Dendritic cell treated with granulocyte-macrophage colony-stimulating factor and Interleukin-4, amounts not matched to agents 40 ng/mL and 50 ng/mL, for 4 days (primary cell): ENCODE data around the gene LRRN4CL.
"Not testable (repeated sequence)": the region's sequence is repeated elsewhere in the genome, so short reads cannot be mapped to it uniquely, and the experiment has no call there.

Source experiments
- H3K27ac Mint-ChIP-seq: one replicate; pipeline ENCODE4 v1.8.0; 2022; ENCODE audit warnings: mild to moderate bottlenecking, mixed read lengths
- H3K27me3 Mint-ChIP-seq: one replicate; pipeline ENCODE4 v1.8.0; 2022; ENCODE audit warnings: mild to moderate bottlenecking, mixed read lengths
- H3K36me3 Mint-ChIP-seq: one replicate; pipeline ENCODE4 v1.8.0; 2022; ENCODE audit warnings: low read depth, mixed read lengths
- H3K4me1 Mint-ChIP-seq: one replicate; pipeline ENCODE4 v1.8.0; 2022; ENCODE audit warnings: low read depth, mixed read lengths
- H3K4me3 Mint-ChIP-seq: one replicate; pipeline ENCODE4 v1.8.0; 2022; ENCODE audit warnings: mild to moderate bottlenecking, moderate library complexity, mixed read lengths
- H3K9me3 Mint-ChIP-seq: one replicate; pipeline ENCODE4 v1.8.0; 2022; ENCODE audit warnings: mixed read lengths
- intact Hi-C: fragments of 100-400 bp; cut with micrococcal nuclease; formaldehyde crosslinking; loops from one replicate; pipeline ENCODE4 v1.15.0; 2022

The LRRN4CL gene

DNA sequence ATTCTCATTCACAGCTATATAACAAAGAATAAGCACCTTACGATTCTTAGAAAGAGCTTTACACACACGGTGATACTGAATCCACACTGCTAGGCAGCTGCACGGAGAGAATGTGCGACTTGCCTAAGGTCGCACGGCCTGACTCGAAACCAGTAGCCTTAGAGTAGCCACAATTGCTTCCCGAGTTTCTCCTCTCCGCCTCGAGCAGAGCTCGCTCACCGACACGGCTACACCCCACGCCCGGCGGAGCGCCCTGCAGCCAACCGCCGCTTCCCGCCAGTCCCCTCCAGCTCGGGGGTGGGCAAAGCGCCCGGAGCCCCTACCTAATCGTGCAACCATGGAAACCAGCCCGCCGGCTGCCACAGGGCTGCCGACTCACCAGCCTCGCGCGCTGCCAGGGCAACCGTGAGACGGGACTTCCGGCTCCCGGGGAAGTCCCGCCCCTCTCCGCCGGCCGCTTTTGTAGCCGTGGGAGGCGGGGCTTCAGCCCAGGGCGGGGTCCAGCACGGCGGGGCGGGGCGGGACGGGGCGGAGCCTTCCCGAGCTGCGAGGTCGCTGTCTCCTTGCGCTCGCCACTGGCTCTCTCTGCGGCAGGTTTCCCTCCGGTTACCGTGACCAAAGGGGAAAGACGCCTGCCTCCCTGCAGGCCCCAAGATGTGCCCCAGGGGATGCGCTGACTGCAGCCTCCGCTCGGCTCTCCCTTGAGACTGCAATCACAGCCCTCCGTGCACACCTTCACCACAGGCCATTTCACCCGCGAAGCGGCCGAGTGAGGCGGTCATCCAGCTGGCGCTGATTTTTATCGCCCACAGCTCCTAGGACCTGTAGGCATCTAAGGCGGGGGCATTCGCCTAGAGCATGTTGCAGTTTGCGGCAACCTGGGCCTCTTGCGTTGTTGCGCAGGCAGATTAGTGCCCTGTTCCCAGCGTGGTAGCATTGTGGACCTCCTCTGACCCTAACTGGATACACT is 16.8 kb upstream of the LRRN4CL start:
- intact Hi-C loops = loop anchor here (5.0 kb wide), 1 partner anchor 114 kb away; the partner anchor contains the start of gene TUT1
- no peaks in the 10 kb centered on the region for H3K9me3 Mint-ChIP-seq
- H3K27ac Mint-ChIP-seq = peak overlapping the region; percentile 92
- H3K4me3 Mint-ChIP-seq = peak overlapping the region; percentile 94
- H3K4me1 Mint-ChIP-seq = peaks cover 77% of the 10 kb centered on the region
- no peaks in the 10 kb centered on the region for H3K27me3 Mint-ChIP-seq
- peaks cover 63% of the 10 kb centered on the region for H3K36me3 Mint-ChIP-seq

GRCh38 chr11:62705413-62705812 is 16.1 kb upstream of the LRRN4CL start:
- H3K4me3 Mint-ChIP-seq = peak overlapping the region; percentile 94
- peaks cover 63% of the 10 kb centered on the region for H3K36me3 Mint-ChIP-seq
- no peaks in the 10 kb centered on the region for H3K9me3 Mint-ChIP-seq
- H3K27ac Mint-ChIP-seq = peak overlapping the region; percentile 92
- no peaks in the 10 kb centered on the region for H3K27me3 Mint-ChIP-seq
- peaks cover 76% of the 10 kb centered on the region for H3K4me1 Mint-ChIP-seq
- intact Hi-C loops = loop anchor here (5.0 kb wide), 1 partner anchor 113 kb away; the partner anchor contains the start of gene TUT1

- Mint-ChIP-seq H3K36me3 (peaks cover 60% of the 10 kb centered on the region), H3K27ac (peak overlapping the region; percentile 70), H3K4me1 (peaks cover 64% of the 10 kb centered on the region), H3K4me3 (peak overlapping the region; percentile 32)
- H3K27me3 Mint-ChIP-seq, intact Hi-C loops, H3K9me3 Mint-ChIP-seq: not testable (repeated sequence)
Observed at GRCh38 chr11:62703921-62704320, 14.6 kb upstream of the LRRN4CL start.

GRCh38 chr11:62702246-62702645 is 12.9 kb upstream of the LRRN4CL start:
- H3K4me3 Mint-ChIP-seq = no peak overlapping the region
- H3K27me3 Mint-ChIP-seq = no peaks in the 10 kb centered on the region
- intact Hi-C loops = no loop called here
- H3K27ac Mint-ChIP-seq = peak overlapping the region; percentile 86
- H3K4me1 Mint-ChIP-seq = peaks cover 47% of the 10 kb centered on the region
- H3K36me3 Mint-ChIP-seq = peaks cover 63% of the 10 kb centered on the region
- H3K9me3 Mint-ChIP-seq = no peaks in the 10 kb centered on the region

DNA sequence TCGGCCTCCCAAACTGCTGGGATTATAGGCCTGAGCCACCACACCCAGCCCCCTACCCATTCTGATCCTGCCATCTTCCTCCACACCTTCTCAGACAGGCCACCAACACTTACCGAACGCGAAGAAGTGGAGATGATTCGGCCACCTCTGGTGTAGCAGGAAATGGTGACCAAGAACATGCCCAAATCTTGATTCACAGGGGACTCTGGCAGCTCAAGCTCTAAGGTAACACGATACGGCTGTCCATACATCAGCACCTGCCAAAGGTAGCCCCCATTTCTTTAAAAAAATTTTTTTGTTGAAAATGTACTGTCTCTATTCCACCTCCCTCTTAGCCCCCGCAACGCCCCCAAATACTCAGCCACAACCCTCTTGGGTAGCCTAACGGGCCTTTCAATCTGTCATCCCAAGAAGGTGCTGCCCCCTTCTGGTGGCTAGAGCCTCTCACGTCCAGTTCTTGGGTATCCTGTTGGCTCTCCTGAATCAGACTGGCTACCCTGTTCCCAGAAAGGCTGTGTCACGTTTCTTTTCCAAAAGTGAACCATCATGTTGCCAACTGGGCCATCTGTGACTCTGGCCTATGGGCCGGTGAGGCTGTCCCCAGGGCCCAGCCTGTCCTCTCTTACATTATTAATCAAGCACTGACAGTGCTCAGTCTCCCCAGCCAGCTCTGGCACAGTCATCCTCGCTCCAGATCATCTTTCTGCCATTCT is 5.3 kb upstream of the LRRN4CL start:
- Mint-ChIP-seq H3K4me1 (peaks cover 9% of the 10 kb centered on the region), H3K27ac (peak overlapping the region; percentile 4), H3K4me3 (no peak overlapping the region), H3K9me3 (no peaks in the 10 kb centered on the region), H3K27me3 (peaks cover 4% of the 10 kb centered on the region), H3K36me3 (peaks cover 90% of the 10 kb centered on the region)
- intact Hi-C loops = loop anchor here (1.0 to 10.0 kb wide), 2 partner anchors 14 to 300 kb away; no protein-coding TSS in a partner anchor

- H3K27ac Mint-ChIP-seq, H3K4me3 Mint-ChIP-seq, H3K9me3 Mint-ChIP-seq, H3K4me1 Mint-ChIP-seq: not testable (repeated sequence)
- peaks cover 11% of the 10 kb centered on the region for H3K27me3 Mint-ChIP-seq
- peaks cover 87% of the 10 kb centered on the region for H3K36me3 Mint-ChIP-seq
- intact Hi-C loops = loop anchor here (1.0 to 10.0 kb wide), 2 partner anchors 13 to 299 kb away; no protein-coding TSS in a partner anchor
Observed at GRCh38 chr11:62693624-62694023, 4.3 kb upstream of the LRRN4CL start.

DNA sequence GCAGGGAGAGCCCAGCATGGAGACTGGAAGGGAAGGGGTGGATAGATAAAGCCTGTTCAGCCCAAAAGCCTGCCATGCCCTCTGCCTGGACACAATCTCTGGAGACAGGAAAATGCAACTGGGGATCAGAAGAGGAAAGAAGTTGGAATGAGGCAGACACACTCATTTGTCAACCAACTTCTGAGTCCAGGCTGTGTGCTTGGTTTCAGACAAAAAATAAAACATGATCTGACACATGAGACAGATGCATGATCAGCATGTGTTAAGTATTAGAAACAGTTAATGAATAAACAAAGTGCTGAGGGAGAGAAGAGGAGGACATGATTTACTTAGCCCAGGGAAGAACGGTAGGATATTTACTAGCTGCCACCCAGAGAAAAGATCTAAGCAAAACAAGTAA is 839 bp downstream of the LRRN4CL start:
- no peaks in the 10 kb centered on the region for H3K9me3 Mint-ChIP-seq
- intact Hi-C loops = no loop called here

GRCh38 chr11:62687508-62688396 is 1.6 kb downstream of the LRRN4CL start:
- H3K27me3 Mint-ChIP-seq = peaks cover 32% of the 10 kb centered on the region
- H3K9me3 Mint-ChIP-seq = no peaks in the 10 kb centered on the region
- H3K27ac Mint-ChIP-seq = peak overlapping the region; percentile 25
- intact Hi-C loops = no loop called here
- H3K4me1 Mint-ChIP-seq = peaks cover 9% of the 10 kb centered on the region
- H3K36me3 Mint-ChIP-seq = peaks cover 38% of the 10 kb centered on the region
- H3K4me3 Mint-ChIP-seq = peak overlapping the region; percentile 48

More for the DNA sequence above, 839 bp downstream of the LRRN4CL start:
- no peak overlapping the region for H3K27ac Mint-ChIP-seq
- peaks cover 32% of the 10 kb centered on the region for H3K27me3 Mint-ChIP-seq
- peaks cover 43% of the 10 kb centered on the region for H3K36me3 Mint-ChIP-seq
- peaks cover 9% of the 10 kb centered on the region for H3K4me1 Mint-ChIP-seq
- no peak overlapping the region for H3K4me3 Mint-ChIP-seq

DNA sequence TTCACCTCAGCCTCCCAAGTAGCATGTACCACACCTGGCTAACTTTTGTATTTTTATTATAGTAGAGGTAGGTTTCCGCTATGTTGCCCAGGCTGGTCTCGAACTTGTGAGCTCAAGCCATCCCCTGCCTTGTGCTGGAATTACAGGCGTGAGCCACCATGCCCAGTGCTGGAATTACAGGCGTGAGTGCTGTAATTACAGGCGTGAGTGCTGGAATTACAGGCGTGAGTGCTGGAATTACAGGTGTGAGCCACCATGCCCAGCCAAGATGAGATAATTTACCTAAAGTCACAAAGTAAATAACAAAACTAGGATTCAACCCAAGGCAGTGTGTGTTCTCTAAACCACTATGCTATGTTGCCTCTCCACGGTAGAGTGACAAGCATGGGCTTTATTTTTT is 6.8 kb downstream of the LRRN4CL start:
- Mint-ChIP-seq H3K4me3 (no peak overlapping the region), H3K27ac (no peak overlapping the region), H3K36me3 (peaks cover 15% of the 10 kb centered on the region), H3K4me1 (peaks cover 23% of the 10 kb centered on the region), H3K9me3 (no peaks in the 10 kb centered on the region), H3K27me3 (peaks cover 10% of the 10 kb centered on the region)
- intact Hi-C loops = no loop called here

DNA sequence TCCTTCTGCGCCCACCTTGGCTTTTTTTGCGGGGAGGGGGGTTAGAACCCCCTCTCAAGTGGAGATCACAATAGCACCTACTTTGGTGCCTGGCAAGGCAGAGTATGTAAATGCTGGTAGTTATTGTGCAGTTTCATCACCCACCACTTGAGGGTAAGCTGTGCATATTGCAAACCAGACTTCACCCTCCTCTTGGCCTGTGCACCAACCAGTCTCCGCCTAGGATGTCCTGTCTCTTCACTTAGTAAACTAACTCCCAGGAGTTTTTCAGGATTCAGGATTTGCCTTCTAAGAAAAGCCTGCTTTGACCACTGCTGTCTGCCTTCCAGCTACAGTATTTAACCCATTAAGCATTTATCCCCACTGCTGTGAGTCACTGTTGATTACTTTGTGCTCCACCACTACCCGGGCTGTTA is 8.5 kb downstream of the LRRN4CL start:
- Mint-ChIP-seq H3K4me3 (peak overlapping the region; percentile 4), H3K4me1 (peaks cover 38% of the 10 kb centered on the region), H3K27ac (peak overlapping the region; percentile 39)

GRCh38 chr11:62678770-62679696 is 10.3 kb downstream of the LRRN4CL start, which contains the start of gene UBXN1:
TSS of gene UBXN1 (minus strand) at chr11:62679073. CDS start at chr11:62678923, 150 bp downstream.
- intact Hi-C loops = loop anchor here (1.0 kb wide), 1 partner anchor 26 kb away; the partner anchor contains the start of gene INTS5
- H3K4me3 Mint-ChIP-seq = peak within 1 kb of the TSS; percentile 87
- no peaks in the 10 kb centered on the region for H3K27me3 Mint-ChIP-seq
- H3K9me3 Mint-ChIP-seq = no peaks in the 10 kb centered on the region
- peaks cover 48% of the 10 kb centered on the region for H3K36me3 Mint-ChIP-seq
- peak within 1 kb of the TSS; percentile 95 for H3K27ac Mint-ChIP-seq
- peaks cover 44% of the 10 kb centered on the region for H3K4me1 Mint-ChIP-seq

More for the DNA sequence above, 8.5 kb downstream of the LRRN4CL start:
- Mint-ChIP-seq H3K36me3 (peaks cover 32% of the 10 kb centered on the region), H3K27me3 (no peaks in the 10 kb centered on the region), H3K9me3 (no peaks in the 10 kb centered on the region)
- intact Hi-C loops = loop anchor here (1.0 kb wide), 1 partner anchor 13 kb away; no protein-coding TSS in a partner anchor

- intact Hi-C loops = no loop called here
- Mint-ChIP-seq H3K4me3 (peak overlapping the region; percentile 87), H3K27ac (peak overlapping the region; percentile 95), H3K36me3 (peaks cover 54% of the 10 kb centered on the region), H3K27me3 (no peaks in the 10 kb centered on the region), H3K9me3 (no peaks in the 10 kb centered on the region), H3K4me1 (peaks cover 44% of the 10 kb centered on the region)
Observed at GRCh38 chr11:62678433-62678769, 10.9 kb downstream of the LRRN4CL start.
